22Rv1 (cell line): ENCODE results near the gene DNAH5.

ENCODE experiments used
- CTCF ChIP-seq: fragments of 450-650 bp; IDR thresholded peaks from 2 replicates; pipeline ENCODE4 v1.5.1; 2017; ENCODE audit warnings: mild to moderate bottlenecking
- ZFX ChIP-seq: fragments of 450-650 bp; IDR thresholded peaks from 2 replicates; pipeline ENCODE4 v1.6.1; 2017; ENCODE audit warnings: antibody characterized with exemption, borderline replicate concordance

DNA sequence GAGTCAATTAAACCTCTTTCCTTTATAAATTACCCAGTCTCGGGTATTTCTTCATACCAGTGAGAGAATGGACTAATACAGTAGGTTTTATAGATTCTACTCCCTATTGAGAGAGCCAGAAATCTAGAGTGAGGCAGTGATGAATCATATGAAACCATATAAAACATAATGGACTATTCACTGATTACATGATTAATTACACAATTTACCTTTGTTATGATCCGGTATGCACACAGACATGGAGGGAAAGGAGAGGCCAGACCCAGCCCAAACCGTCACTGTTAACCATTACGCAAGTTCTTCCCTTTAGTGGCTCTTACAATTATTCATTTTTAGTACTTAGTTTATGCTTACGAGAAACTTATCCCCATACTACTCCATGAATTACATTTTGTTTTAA is 205.0 kb downstream of the DNAH5 start:
- TF ChIP-seq CTCF, result no peak
- no peak for TF ChIP-seq ZFX
